Hypothalamus (tissue), 51 donors: Measurements from ENCODE around the gene PRR14L.
A peak's percentile ranks its signal among the peaks of the same experiment; 100 is the strongest.
"Not testable (repeated sequence)": the region's sequence is repeated elsewhere in the genome, so short reads cannot be mapped to it uniquely, and the experiment has no call there.

Experiments
- DNase-seq, 51 donors: peaks; one replicate each; lab custom pipeline; 2025; lab: John Stamatoyannopoulos, UW

PRR14L gene

DNA sequence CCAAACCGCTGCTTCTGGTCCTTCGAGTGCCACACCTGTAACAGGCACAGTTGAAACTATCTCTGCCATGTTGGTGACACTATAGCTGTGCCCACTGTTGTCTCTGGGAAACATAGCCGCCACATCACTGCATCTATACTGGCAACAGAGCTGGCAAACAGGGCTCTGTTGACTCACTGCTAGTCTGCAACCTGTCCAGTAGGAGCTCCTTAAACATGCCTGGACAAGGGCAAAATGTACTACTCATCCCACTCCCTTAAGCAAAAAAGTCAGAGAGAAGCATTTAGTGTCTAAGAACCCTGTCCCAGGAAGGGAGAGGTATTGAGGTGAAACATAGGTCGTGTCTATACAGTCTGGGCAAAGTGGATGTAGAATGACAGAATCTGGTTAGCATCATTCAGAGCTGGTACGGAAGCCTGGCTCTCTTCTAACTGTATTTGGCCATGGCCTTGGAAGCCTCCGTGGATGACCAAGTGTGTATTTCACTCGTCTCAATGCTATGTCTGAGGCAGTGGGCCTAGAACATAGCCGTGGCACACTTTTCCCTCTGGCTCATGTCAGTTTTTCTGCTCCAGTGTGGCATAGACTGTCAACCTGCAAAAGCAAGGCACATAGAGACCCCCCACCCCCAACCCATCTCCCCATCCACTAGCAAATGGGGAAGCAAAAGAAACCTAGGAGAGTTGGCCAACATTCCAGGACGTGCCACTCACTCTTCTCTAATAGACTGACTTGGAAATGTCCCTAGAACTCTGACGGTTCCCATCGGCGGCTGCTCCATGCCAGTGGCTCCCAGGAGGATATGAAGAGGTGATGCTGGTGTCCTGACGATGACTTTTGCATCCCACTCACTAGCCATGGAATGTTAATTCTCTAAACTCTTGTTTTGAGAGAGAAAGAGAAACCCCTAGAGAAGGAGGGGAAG is 66.5 kb downstream of the PRR14L start:
- DNase-seq: no peak

DNA sequence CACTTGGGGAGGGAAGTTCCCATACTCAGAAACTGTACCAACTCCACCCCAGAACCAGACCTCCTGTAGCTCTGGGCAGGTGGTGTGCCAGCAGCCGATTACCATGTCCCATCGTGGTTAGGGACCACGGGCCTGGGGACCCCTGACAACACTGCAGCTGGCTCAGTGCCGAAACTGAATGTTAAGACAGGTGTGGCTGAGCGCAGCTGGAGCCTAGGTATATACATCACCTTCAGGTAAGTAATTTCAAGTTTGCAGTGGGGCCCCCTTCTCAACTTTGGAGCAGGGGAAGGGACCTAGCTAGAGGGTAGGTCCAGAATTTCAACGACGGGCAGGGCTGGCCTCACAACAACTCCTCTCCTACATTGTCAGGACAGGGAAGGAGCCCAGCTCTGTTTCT is 67.2 kb downstream of the PRR14L start:
- DNase-seq: no peak

GRCh38 chr22:31681349-31682345 is 68.3 kb downstream of the PRR14L start:
- no peak for DNase-seq

DNA sequence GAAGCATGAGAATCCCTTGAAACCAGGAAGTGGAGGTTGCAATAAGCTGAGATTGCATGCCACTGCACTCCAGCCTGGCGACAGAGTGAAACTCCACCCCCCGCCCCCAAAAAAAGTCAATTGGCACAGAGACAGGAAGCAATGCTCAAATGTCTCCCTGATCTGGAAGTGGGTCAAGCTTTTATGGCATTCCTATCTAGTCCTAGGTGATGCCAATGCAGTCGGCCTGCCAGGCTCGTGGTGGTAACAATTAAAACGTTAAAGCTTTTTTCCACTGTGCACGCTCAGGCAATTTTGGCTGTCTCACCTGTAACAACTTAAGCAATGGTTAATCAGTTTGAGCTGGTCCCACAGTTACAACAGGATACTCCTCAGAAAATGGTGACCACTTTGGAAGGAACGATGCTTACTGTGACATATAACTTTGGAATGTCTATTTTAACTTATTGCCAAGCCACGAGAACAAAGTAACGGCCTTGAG is 69.0 kb downstream of the PRR14L start:
- no peak for DNase-seq

GRCh38 chr22:31678748-31679147 is 71.2 kb downstream of the PRR14L start:
- no peak for DNase-seq

GRCh38 chr22:31676700-31677099 is 73.2 kb downstream of the PRR14L start:
- peak; percentile 3 to 93 (median 83) for DNase-seq

- DNase-seq: not testable (repeated sequence)
Measured at GRCh38 chr22:31674219-31674618, 75.7 kb downstream of the PRR14L start.

DNA sequence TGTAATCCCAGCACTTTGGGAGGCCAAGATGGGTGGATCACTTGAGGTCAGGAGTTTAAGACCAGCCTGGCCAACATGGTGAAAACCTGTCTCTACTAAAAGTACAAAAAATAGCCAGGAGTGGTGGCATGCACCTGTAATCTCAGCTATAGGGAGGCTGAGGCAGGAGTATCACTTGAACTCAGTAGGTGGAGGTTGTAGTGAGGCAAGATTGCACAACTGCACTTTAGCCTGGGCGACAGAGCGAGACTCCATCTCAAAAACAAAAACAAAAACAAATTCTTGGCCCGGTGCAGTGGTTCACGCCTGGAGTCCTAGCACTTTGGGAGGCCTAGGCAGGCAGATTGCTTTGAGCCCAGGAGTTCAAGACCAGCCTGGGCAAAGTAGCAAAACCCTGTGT is 81.1 kb downstream of the PRR14L start:
- not testable (repeated sequence) for DNase-seq

DNA sequence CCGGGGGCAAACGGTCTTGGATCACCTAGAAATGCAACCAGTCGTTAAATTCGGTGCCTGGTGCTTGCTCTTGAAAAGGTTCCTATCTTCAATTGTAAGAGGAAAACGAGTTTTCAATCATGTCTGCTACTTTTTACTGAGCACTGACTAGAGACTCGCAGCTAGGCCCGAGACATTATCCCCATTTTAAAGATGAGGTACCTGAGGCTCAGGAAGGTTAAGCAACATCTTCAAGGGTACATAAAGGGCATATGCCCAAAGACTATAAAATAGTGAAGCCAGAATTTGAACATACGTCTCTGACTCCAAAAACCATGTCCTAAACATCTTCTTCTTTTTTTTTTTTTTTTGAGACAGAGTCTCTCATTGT is 87.3 kb downstream of the PRR14L start:
- no peak for DNase-seq

DNA sequence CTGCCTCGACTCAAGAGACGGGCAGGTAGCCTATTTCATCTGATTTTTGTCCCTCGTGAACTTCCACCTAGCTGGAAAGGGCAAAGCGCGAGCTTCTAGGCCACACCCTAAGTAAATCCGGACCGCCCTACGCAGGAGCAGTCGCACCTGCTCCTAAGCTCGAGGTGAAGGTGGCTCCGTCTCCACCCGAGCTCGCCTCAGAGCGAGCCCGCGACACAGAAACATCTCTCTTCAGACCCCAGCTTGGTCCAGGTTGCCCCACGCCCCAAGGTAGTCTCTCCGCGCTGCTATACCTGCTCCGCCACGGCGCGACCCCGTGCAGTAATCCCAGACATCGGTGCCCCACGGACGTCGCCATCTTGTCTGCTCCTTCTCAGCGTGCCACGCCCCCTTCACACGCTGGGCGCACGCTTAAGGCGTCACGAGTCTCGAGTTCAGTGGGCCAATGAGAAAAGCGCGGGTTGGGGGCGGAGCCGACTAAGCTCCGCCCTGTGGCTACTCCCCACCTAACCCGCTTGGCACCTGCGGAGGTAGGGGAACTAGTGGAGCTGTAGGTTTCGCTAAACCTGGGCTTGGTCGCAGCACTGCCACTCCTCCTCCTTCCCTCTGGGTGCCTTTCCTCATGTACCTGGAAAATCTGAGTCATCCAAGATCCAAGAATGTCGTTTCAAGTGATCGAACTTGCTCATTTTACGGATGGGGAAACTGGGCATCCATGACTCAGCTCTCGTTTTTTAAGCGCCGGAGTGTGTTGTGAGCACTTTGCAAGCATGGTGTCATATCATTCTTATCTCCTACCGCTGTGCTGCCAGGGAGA is 87.9 kb downstream of the PRR14L start, which contains the start of gene PISD:
PISD (minus strand) TSS at position 365 of the 817 bp plus-strand sequence; CDS start at position 358, 7 bp downstream.
- peak; percentile 27 to 93 (median 85) for DNase-seq

DNA sequence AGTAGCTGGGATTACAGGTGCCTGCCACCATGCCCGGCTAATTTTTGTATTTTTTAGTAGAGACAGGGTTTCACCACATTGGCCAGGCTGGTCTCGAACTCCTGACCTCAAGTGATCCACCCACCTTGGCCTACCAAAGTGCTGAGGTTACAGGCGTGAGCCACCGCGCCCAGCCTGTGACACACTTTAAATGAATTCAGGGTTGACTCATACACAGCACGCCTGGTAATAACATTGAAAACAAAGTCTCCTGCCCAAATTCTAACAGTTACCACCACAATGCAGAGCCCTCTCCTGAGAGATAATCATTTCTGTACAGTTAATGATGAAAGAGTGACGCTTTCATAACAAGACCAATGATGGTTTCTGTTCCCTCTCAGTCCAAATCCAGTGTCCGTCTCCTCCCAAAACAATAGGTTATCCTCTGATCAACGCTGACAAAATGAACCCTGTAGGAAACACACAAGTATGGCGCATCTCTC is 89.0 kb downstream of the PRR14L start:
- DNase-seq: not testable (repeated sequence)

DNA sequence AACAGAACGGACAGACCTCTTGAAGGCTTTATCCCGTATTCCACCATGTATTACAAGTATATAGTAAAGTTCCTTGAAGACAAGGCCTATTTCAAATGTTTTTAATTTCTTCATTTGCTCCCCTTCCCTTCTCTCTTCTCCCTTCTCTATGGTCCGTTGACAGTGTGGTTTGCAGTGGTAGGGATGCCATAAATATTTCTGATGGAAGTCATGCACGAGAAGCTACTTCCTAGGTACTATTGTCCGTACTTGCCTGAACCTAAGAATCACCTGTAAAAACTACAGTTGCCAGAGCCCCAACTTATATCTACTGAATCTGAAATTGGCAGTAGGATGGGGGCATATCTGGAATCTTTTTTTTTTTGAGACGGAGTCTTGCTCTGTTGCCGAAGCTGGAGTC is 90.7 kb downstream of the PRR14L start:
- DNase-seq: no peak

DNA sequence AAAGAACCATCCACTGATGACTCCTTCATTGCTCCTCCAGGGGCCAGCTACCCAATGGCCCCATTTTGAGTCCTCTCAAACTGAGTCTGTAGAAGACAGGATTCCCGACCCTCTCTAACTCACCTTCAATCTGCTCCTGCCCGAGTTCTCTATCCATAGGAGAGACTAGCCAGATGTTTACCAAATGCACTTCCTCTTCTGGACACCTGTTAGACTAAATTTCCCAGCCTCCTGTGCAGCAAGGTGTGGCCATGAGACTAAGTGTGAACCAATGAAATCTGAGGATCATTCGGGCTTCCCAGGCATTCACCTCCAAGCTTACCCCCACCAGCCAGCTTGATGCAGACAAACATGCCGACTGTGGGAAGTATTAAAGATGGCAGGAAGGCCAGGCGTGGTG is 95.5 kb downstream of the PRR14L start:
- DNase-seq: no peak

DNA sequence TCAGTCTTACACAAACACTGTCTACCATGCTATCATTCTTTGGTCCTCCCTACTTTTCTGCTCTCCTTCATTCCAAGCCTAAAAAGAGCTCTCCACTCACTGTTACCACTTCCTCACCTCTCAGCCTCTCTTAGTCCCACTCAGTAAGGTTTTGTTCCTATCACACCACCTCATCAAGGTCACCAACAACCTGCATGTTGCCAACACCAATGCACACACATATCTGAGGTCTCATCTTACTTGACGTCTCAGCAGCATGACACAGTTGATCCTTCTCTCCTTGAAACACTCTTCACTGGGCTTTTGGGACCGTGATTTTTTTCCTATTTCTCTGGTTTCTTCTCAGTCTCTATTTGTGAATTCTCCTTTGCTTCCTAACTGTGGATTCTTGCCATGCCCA is 96.0 kb downstream of the PRR14L start:
- no peak for DNase-seq

GRCh38 chr22:31652911-31653684 is 96.8 kb downstream of the PRR14L start:
- DNase-seq: no peak

DNA sequence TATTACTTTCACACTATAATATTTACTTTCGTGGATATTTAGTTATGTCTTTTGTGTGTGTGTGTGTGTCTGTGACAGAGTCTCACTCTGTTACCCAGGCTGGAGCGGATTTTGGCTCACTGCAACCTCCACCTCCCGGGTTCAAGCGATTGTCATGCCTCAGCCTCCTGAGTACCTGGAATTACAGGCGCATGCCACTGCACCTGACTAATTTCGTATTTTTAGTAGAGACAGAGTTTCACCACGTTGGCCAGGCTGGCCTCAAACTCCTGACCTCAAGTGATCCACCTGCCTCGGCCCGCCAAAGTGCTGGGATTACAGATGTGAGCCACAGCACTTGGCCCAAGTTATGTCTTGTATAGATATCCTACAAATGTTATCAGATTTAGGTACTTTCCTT is 97.8 kb downstream of the PRR14L start:
- no peak for DNase-seq

DNA sequence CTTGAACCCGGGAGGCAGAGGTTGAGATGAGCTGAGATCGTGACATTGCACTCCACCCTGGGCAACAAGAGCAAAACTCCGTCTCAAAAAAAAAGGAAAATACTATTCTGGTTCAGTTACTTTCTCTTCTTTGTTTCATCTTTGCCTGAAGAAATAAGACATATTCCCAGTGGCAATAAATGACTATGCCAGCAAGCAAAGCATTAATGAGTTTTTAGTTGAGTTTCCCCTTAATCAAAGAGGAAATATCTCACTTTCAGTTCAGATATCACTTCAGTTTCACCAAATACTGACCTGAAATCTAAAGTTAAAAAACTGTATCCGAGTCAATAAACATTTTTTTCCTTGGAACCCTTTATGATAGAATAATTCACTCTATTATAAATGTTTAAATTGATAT is 98.3 kb downstream of the PRR14L start:
- no peak for DNase-seq

GRCh38 chr22:31650391-31650790 is 99.5 kb downstream of the PRR14L start:
- no peak for DNase-seq
